ENCODE data around the gene PRMT5. TPM values are rescaled to one million over a fixed set of nuclear protein-coding genes. Genes with fewer than 3 reads are reported as not detected.
A peak's percentile ranks its signal among the peaks of the same experiment; 100 is the strongest.

The PRMT5 gene
- total RNA-seq, 1 donor from 2014 or later = 50.2 TPM

DNA sequence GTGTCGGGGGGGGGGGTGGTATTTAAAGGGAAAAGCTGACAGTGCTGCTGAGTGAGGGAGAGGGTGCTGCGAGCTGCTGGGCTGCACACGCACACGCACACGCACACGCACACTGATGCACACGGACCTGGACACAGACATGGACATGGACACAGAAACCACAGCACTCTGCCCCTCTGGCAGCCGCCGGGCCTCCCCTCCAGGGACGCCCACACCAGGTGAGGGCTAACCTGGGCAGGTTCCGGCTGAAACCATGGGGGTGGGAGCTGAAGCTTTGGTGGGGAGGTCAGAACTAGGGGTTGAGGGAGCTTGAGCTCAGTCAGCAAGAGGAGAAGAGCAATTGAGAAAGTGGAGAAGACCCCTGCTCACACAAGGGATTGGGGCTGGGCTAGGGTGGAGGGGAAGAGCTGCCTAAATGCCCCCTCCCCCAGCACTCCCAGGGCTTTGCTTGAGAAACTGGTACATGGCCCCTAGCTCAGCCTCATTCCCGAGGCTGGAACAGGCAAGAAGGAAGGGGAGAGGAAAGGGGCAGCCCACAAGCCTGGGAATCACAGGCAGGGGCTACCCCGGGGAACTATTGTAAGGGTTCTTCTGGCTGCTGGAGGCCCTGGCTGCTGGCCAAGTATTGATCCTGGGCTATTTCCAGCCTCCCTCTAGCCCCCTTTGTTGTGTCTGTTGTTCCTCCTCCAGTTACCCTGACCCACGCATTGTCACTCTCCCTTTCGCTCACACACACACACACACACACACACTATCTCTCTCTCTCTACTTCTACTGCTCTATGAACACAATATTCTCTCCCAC is 45.8 kb downstream of the PRMT5 start, which contains the start of gene REM2:
Gene REM2 (plus strand): TSS at position 50 of the 804 bp plus-strand sequence. CDS start 66 bp downstream, at position 116.
- no peak for DNase-seq
- no peak for ATAC-seq (ENCODE audit: poor library complexity)
- intact Hi-C loops (cut with DNase I) = no loop called here

DNA sequence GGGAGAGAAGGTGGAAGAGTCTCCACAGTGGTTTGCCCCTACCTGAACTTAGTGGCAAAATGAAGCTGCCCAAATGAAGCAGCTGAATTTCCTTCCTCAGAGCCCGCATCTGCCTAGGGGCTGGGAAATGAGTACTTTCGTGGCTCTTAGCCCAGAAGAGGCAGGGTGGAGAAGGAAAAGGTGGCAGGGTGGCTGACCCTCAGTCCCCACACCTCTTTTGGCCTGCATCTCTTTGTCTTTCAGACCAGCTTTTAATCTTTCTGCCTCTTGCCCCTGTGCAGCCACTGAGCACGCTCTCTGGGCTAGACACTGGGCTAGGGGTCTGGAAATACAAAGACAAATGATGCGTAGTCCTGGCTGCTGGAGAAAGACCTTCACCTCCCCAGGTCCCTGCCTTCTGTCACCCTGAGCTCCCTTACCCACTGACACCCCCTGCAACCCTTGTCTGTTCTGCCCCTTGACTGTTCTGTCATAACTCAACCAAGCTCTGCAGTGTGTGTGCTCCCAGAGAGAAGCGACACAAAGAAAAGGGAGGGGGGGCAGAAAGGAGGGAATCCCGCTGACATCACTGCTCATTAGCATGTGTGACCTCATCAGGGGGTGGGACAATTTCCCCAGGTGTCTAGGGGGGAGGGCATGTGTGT is 46.5 kb downstream of the PRMT5 start:
- DNase-seq (no peak), ATAC-seq (ENCODE audit: poor library complexity) (no peak)
- intact Hi-C loops (cut with DNase I) = no loop called here

DNA sequence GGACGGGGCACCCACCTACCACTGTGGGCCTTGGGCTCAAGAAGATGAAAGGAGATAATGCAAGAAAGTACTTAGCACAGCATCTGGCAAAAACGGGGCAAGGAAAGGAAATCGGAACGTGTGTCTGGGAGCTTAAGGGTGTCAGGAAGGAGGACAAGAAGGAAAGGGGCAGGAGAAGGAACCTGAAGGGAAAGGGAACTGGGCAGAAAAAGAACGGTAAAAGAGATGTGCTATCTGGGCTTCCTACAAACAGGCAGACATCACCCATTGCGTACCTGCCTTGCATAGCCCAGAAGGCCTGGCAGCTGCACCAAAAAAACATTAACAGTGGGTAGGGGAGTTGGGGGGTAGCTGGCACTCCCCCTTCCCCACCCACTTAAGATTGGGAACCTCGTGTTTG is 47.1 kb downstream of the PRMT5 start:
- no peak for DNase-seq
- ATAC-seq (ENCODE audit: poor library complexity) = no peak
- intact Hi-C loops (cut with DNase I) = no loop called here

DNA sequence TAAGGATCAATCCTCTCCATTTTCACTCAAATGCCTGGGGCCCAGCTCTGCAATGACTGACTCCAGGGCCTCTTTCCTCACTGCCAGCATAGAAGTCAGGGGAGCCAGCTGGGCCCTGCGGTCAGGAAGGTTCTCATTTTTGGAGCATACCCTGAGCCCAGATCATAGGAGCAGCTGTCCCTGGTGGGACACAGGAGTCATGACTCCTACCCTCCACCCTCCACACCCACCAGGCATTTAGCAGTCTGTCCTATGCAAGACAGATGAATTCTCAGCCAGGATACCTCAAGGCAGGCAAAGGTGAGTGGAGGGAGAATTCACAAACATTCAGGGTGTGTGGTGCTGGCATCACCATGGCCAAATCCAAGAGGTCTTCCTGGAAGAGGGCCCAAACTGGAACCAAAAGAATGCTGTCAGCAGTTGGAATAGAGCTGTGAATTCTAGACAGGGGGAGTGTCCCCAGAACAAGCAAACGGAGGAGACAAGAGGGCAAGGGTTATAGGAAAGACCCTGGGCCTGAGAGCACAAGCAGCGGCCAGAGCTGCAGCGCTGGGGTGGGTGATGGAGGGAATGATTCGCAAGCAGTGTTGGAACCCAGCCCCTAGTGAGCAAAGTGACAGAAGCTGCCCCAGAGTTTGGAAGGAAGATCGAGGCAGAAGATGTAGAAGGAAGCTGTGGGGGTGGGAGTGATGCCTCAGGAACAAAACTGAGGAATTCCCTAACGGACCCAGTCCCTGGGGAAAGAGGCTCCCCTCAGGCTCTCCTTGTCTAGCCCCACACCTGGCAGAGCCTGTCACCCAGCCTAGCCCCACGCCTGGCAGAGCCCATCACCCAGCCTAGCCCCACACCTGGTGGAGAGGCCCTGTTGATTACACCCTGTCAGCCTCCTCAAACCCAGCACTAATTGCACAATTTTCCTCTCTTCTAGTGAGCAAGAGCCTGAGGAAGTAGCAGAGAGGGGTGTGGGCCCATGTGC is 50.6 kb downstream of the PRMT5 start:
- ATAC-seq (ENCODE audit: poor library complexity) = no peak
- intact Hi-C loops (cut with DNase I) = no loop called here
- no peak for DNase-seq

DNA sequence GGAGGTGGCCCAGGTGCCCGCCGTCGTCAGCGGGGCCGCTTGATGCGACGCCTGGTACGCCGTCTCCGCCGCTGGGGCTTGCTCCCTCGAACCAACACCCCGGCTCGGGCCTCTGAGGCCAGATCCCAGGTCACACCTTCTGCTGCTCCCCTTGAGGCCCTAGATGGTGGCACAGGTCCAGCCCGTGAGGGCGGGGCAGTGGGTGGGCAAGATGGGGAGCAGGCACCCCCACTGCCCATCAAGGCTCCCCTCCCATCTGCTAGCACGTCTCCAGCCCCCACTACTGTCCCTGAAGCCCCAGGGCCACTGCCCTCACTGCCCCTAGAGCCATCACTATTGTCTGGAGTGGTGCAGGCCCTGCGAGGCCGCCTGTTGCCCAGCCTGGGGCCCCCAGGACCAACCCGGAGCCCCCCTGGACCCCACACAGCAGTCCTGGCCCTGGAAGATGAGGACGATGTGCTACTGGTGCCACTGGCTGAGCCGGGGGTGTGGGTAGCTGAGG is 52.1 kb downstream of the PRMT5 start:
- intact Hi-C loops (cut with DNase I) = no loop called here
- ATAC-seq (ENCODE audit: poor library complexity) = no peak
- no peak for DNase-seq

DNA sequence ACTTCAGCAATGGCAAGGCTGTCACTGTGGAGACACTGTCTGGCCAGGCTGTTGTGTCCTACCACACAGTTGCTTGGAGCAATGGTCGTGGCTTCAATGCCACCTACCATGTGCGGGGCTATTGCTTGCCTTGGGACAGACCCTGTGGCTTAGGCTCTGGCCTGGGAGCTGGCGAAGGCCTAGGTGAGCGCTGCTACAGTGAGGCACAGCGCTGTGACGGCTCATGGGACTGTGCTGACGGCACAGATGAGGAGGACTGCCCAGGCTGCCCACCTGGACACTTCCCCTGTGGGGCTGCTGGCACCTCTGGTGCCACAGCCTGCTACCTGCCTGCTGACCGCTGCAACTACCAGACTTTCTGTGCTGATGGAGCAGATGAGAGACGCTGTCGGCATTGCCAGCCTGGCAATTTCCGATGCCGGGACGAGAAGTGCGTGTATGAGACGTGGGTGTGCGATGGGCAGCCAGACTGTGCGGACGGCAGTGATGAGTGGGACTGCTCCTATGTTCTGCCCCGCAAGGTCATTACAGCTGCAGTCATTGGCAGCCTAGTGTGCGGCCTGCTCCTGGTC is 53.3 kb downstream of the PRMT5 start:
- intact Hi-C loops (cut with DNase I) = no loop called here
- ATAC-seq (ENCODE audit: poor library complexity) = no peak
- DNase-seq = no peak

DNA sequence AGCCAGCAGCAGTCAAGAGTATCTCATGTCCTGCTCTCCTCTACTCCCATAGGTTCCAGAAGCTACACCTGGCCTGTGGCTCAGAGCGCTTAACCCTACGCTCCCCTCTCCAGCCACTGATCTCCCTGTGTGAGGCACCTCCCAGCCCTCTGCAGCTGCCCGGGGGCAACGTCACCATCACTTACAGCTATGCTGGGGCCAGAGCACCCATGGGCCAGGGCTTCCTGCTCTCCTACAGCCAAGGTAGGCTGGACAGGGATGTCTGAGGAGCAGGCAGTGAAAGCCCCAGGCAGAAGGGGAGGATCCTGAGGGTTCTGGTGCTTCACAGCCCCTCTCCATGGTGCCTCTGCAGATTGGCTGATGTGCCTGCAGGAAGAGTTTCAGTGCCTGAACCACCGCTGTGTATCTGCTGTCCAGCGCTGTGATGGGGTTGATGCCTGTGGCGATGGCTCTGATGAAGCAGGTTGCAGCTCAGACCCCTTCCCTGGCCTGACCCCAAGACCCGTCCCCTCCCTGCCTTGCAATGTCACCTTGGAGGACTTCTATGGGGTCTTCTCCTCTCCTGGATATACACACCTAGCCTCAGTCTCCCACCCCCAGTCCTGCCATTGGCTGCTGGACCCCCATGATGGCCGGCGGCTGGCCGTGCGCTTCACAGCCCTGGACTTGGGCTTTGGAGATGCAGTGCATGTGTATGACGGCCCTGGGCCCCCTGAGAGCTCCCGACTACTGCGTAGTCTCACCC is 54.0 kb downstream of the PRMT5 start:
- ATAC-seq (ENCODE audit: poor library complexity) = no peak
- intact Hi-C loops (cut with DNase I) = no loop called here
- no peak for DNase-seq

DNA sequence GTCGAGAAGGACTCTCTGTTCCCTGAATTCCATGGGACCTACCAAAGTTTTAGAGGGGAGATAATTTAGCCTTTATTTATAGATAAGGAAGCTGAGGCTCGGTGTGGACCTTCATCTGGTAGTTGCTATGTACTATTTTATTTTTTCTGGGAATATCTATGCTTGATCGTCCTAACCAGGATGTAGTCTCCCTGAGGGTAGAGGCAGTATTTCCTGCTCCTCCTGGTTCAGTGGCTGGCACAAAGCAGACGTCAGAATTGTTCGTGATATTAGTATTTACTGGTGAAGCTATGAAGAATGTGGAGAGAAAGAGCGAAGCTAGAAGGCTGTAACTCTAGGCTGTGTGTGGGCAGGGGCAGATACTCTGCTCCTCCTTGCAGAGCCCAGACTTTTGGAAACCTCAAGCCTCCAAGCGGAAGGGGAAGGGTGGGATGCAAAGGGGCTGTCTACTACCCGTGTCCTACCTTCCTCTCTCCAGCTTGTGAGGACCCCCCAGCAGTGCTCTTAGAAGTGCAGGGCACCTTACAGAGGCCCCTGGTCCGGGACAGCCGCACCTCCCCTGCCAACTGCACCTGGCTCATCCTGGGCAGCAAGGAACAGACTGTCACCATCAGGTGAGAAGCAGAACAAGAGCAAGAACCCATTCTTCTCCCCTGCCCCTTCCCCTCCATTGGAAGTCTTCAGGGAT is 56.2 kb downstream of the PRMT5 start:
- intact Hi-C loops (cut with DNase I) = no loop called here
- DNase-seq (no peak), ATAC-seq (ENCODE audit: poor library complexity) (no peak)

DNA sequence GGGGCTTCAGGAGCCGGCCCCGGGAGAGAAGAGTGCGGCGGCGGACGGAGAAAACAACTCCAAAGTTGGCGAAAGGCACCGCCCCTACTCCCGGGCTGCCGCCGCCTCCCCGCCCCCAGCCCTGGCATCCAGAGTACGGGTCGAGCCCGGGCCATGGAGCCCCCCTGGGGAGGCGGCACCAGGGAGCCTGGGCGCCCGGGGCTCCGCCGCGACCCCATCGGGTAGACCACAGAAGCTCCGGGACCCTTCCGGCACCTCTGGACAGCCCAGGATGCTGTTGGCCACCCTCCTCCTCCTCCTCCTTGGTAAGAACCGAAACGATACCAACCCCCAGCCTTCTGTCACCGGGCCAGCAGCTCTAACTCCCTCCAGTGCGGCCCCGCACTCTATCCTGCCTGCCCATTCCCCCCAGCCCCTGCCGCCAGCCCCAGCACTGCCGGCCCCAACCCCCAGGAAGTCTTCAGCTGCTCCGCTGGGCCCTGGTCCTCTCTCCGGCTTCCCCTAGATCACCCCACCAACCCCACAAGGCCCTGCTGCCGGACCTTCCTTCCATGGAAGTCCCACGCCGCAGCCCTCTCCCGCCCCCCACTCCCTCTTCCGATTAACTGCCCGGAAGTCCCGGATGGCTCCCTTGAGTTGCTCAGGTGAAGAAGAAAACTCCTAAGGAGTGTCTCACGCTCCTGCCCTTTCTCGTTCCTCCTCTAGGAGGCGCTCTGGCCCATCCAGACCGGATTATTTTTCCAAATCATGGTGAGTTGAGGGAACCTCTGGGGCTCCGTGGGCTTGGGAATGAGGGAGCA is 56.9 kb downstream of the PRMT5 start:
- intact Hi-C loops (cut with DNase I) = no loop called here
- DNase-seq (peak; percentile 84), ATAC-seq (ENCODE audit: poor library complexity) (peak; percentile 61)

DNA sequence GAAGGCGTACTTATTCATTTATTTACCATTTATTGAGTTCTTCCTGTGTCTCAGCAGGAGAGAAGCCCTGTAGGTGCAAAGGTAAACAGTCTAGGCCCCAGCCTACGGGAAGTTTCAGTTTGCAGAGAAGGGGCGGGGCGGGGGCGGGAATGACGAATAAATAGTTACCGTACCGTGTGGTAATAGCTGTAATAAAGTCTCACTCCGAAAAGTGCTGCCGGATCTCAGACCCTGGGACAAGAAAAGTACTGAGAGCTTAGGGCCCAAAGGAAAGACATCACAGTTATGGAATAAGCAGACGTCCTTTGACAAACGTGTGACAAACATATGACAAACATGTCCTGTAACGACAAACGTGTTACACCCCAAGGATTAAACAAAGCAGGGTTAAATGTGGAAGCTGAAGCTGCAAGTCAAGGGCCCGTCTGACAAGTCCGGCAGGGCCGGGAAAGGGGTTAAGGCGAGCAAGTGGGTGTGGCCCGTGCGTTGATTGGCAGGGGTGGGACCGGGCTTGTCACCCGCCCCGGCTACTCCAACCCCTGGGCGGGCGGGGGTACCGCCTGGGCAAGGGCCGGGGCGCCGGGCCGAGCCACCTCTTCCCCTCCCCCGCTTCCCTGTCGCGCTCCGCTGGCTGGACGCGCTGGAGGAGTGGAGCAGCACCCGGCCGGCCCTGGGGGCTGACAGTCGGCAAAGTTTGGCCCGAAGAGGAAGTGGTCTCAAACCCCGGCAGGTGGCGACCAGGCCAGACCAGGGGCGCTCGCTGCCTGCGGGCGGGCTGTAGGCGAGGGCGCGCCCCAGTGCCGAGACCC is 57.7 kb downstream of the PRMT5 start, which contains the start of gene LRP10:
Gene LRP10 (plus strand): TSS at position 517 of the 809 bp plus-strand sequence. CDS start 564 bp downstream, outside the sequence.
- ATAC-seq (ENCODE audit: poor library complexity) = peak; percentile 97
- peak; percentile 96 for DNase-seq
- intact Hi-C loops (cut with DNase I) = no loop called here

DNA sequence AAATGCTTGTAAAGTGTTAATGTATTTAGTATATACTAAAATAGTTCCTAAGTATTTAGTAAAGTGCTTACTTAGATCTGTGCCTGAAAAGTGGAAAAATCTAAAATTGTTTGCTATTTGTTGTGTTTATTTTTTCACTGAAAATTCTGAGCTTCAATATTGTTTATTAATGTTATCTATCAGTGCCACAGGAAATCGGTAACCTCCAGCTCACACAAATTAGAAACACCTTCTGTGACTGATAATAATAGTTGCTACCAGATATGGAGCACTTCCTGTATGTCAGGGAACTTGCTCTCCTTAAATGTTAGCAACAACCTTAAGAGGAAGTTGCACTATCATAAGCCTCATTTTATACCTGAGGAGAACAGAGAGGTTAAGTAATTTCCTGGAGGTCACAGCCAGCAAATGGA is 58.4 kb downstream of the PRMT5 start:
- DNase-seq = no peak
- peak; percentile 18 for ATAC-seq (ENCODE audit: poor library complexity)
- intact Hi-C loops (cut with DNase I) = no loop called here

Other genes with a start within 250 kb of the PRMT5 start
- gene OXA1L, start 162.7 kb downstream of the PRMT5 start, total RNA-seq = 164 TPM
- gene SLC7A7, start 113.9 kb downstream of the PRMT5 start, total RNA-seq = 4.6 TPM
- 110 TPM for gene MRPL52, start 99.5 kb downstream of the PRMT5 start, total RNA-seq
- gene MMP14, start 92.8 kb downstream of the PRMT5 start, total RNA-seq = 22.5 TPM
- 50.8 TPM for gene LRP10, start 57.6 kb downstream of the PRMT5 start, total RNA-seq
- gene REM2, start 46.2 kb downstream of the PRMT5 start, total RNA-seq = not detected
- gene RBM23, start 10.2 kb downstream of the PRMT5 start, total RNA-seq = 37.8 TPM
- gene HAUS4, start 27.7 kb upstream of the PRMT5 start, total RNA-seq = 16.4 TPM
- 10.9 TPM for gene AJUBA, start 53.2 kb upstream of the PRMT5 start, total RNA-seq
- gene C14orf93, start 80.8 kb upstream of the PRMT5 start, total RNA-seq = 5.5 TPM
- gene PSMB5, start 105.5 kb upstream of the PRMT5 start, total RNA-seq = 129 TPM
- not detected for gene PSMB11, start 112.8 kb upstream of the PRMT5 start, total RNA-seq
- gene CDH24, start 128.1 kb upstream of the PRMT5 start, total RNA-seq = 1.6 TPM
- gene ACIN1, start 165.8 kb upstream of the PRMT5 start, total RNA-seq = 65.8 TPM
- 20.6 TPM for gene C14orf119, start 166.1 kb upstream of the PRMT5 start, total RNA-seq
- gene CIROP, start 175.6 kb upstream of the PRMT5 start, total RNA-seq = not detected
- gene CEBPE, start 189.9 kb upstream of the PRMT5 start, total RNA-seq = not detected